Naive thymus-derived CD4-positive, alpha-beta T cell (primary cell): ENCODE results near the gene SIGLEC15. TPM values are rescaled to one million over a fixed set of nuclear protein-coding genes. Genes with fewer than 3 reads are reported as not detected.

Source experiments
- ATAC-seq: fragments of 150-1000 bp; cut with Tn5 transposase; 2 replicates; pipeline ENCODE4 v1.10.0; 2021; ENCODE audit warnings: mild to moderate bottlenecking, moderate library complexity
- CTCF ChIA-PET: fragments of 350-600 bp; sonication (Branson Sonifier 250); formaldehyde crosslinking; loops from one replicate; lab custom pipeline; 2021; ENCODE audit warnings: antibody characterized with exemption; lab: Charles Lee
- POLR2A ChIA-PET: fragments of 350-600 bp; sonication (Branson Sonifier 250); formaldehyde crosslinking; loops from one replicate; lab custom pipeline; 2021; ENCODE audit warnings: antibody characterized with exemption, inconsistent platforms; lab: Charles Lee
- DNase-seq, 9 donors: peaks; one replicate each; pipeline versions ENCODE4 v3.0.0 to v3.0.0-alpha.2; 2020 to 2022; ENCODE audit warnings: mixed read lengths in 1 of 9
- H3K27ac ChIP-seq: one replicate; pipeline ENCODE4 v1.7.0; 2013; ENCODE audit warnings: mild to moderate bottlenecking, low read depth, low read length, moderate library complexity
- H3K27me3 ChIP-seq, 2 donors: one replicate each; pipeline ENCODE4 v1.7.0; 2013; ENCODE audit warnings: low read length in 2 of 2, mild to moderate bottlenecking in 2 of 2, moderate library complexity in 2 of 2; ENCODE audit not compliant: control insufficient read depth in 2 of 2, insufficient read depth in 2 of 2
- H3K36me3 ChIP-seq, 3 experiments: 1 replicate in 2 of 3; 2 replicates in 1 of 3; pipeline ENCODE4 v1.7.0; 2013; ENCODE audit warnings: low read length in 3 of 3, mild to moderate bottlenecking in 3 of 3, moderate library complexity in 1 of 3; ENCODE audit not compliant: insufficient read depth in 3 of 3, control insufficient read depth in 2 of 3
- H3K4me1 ChIP-seq, 2 donors: one replicate each; pipeline ENCODE4 v1.7.0; 2013; ENCODE audit warnings: low read length in 2 of 2, mild to moderate bottlenecking in 2 of 2, moderate library complexity in 1 of 2; ENCODE audit not compliant: control insufficient read depth in 2 of 2, insufficient read depth in 2 of 2
- H3K4me3 ChIP-seq: 2 replicates; pipeline ENCODE4 v1.7.0; 2013; ENCODE audit warnings: mild to moderate bottlenecking, low read length
- H3K9me3 ChIP-seq, 3 experiments: 1 replicate in 2 of 3; 2 replicates in 1 of 3; pipeline ENCODE4 v1.7.0; 2013; ENCODE audit warnings: low read length in 3 of 3; ENCODE audit not compliant: control insufficient read depth in 2 of 3
- H3K27ac Mint-ChIP-seq, 9 donors: one replicate each; pipeline ENCODE4 v1.8.0; 2020 to 2022; ENCODE audit warnings: mixed read lengths in 9 of 9, mild to moderate bottlenecking in 8 of 9, moderate library complexity in 5 of 9, inconsistent platforms in 2 of 9
- H3K27me3 Mint-ChIP-seq, 5 donors: one replicate each; pipeline ENCODE4 v1.8.0; 2021 to 2022; ENCODE audit warnings: mixed read lengths in 5 of 5, mild to moderate bottlenecking in 1 of 5
- H3K36me3 Mint-ChIP-seq, 5 donors: one replicate each; pipeline ENCODE4 v1.8.0; 2020 to 2022; ENCODE audit warnings: mixed read lengths in 5 of 5, mild to moderate bottlenecking in 3 of 5, inconsistent platforms in 1 of 5
- H3K4me1 Mint-ChIP-seq, 7 donors: one replicate each; pipeline ENCODE4 v1.8.0; 2020 to 2022; ENCODE audit warnings: mixed read lengths in 7 of 7, mild to moderate bottlenecking in 3 of 7, inconsistent platforms in 1 of 7
- H3K4me3 Mint-ChIP-seq, 10 donors: one replicate each; pipeline ENCODE4 v1.8.0; 2020 to 2022; ENCODE audit warnings: mild to moderate bottlenecking in 10 of 10, mixed read lengths in 10 of 10, moderate library complexity in 6 of 10, inconsistent platforms in 2 of 10
- H3K9me3 Mint-ChIP-seq, 11 donors: one replicate each; pipeline ENCODE4 v1.8.0; 2020 to 2022; ENCODE audit warnings: mixed read lengths in 11 of 11, mild to moderate bottlenecking in 4 of 11, inconsistent platforms in 1 of 11, moderate library complexity in 1 of 11
- intact Hi-C, 2 donors: fragments of 100-400 bp; cut with micrococcal nuclease; formaldehyde crosslinking; loops; one replicate each; pipeline ENCODE4 v1.15.1; 2023
- polyA plus RNA-seq, 2 donors: library from polyadenylated mRNA; unstranded; fragments of 300-500 nt; fragmentation: Illumina TruSeq; gene quantifications; one replicate each; pipeline ENCODE4 v1.2.3, GENCODE V29; 2021
- total RNA-seq, 6 experiments: library from RNA in 5 of 6; stranded (reverse) in 5 of 6; gene quantifications; 1 replicate in 5 of 6; 2 replicates in 1 of 6; pipeline ENCODE4 v1.2.3 and lab custom pipeline; 2021 to 2026

The SIGLEC15 gene
- total and polyA plus RNA-seq, 7 experiments from 2014 or later: 0.13 to 1.3 TPM; not detected in 5

DNA sequence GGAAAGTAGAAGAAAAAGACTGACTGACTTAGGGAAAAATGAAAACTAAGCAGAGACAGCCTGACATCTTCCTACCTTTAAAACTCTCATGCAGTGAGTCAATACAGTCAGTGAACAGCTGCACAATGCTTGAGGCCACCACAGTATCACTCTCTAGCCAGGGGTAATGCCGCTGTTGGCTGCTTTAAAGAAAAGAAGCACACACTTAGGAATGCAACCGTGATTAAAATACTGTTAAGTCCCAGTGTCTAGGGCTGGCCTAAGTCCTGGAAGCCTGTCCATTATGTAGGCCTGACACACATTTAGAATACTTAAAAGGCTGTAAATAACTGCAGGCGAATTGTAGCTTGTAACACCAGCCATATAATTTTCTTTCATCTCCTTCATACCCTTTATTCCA lies 50.7 kb downstream of the SIGLEC15 start:
- Mint-ChIP-seq H3K4me1 (peaks cover 23 to 37% (median 31%) of the 10 kb centered on the region in 7 donors), H3K27me3 (no peaks in the 10 kb centered on the region), H3K27ac (peak overlapping the region in 1 of 9 donors; percentile 31), H3K4me3 (no peak overlapping the region), H3K9me3 (peaks cover 0 to 20% (median 1%) of the 10 kb centered on the region in 11 donors), H3K36me3 (peaks cover 18 to 59% (median 44%) of the 10 kb centered on the region in 5 donors)
- Histone ChIP-seq H3K4me1 (peaks cover 12 to 14% of the 10 kb centered on the region in 2 donors), H3K27ac (no peak overlapping the region), H3K9me3 (no peaks in the 10 kb centered on the region), H3K36me3 (peaks cover 0 to 55% (median 17%) of the 10 kb centered on the region in 3 experiments), H3K27me3 (no peaks in the 10 kb centered on the region), H3K4me3 (no peak overlapping the region)
- DNase-seq (no peak), ATAC-seq (no peak)
- intact Hi-C loops: no loop called here
- ChIA-PET POLR2A (no interaction called here), CTCF (interaction anchor here (0.7 to 13.4 kb wide), 3 partner anchors 11 to 211 kb away, joined by 6 to 157 read pairs (median 8); no protein-coding TSS in a partner anchor)

DNA sequence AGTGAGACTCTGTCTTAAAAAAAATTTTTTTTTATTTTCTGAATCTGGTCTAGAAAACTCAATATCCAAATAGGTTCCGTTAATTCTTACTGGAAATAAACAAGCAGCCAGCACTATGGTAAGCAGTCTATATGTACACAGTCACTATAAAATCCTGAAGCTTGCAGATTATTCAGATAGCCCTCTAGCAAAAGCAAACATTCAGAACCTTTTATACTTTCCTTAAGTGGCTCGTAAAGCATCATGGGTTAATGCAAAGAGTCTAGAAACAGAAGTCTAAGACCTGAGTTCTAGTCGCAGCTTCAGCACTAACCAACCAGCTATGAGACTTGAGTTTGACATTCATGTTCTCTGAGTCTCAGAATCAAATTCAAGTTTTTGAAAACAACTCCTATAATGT lies 51.9 kb downstream of the SIGLEC15 start:
- DNase-seq: no peak
- intact Hi-C loops: no loop called here
- Mint-ChIP-seq H3K27me3 (no peaks in the 10 kb centered on the region), H3K4me3 (no peak overlapping the region), H3K9me3 (peaks cover 0 to 17% (median 1%) of the 10 kb centered on the region in 11 donors), H3K36me3 (peaks cover 18 to 59% (median 43%) of the 10 kb centered on the region in 5 donors), H3K4me1 (peaks cover 20 to 33% (median 31%) of the 10 kb centered on the region in 7 donors), H3K27ac (no peak overlapping the region)
- ATAC-seq: no peak
- Histone ChIP-seq H3K9me3 (no peaks in the 10 kb centered on the region), H3K36me3 (peaks cover 0 to 51% (median 12%) of the 10 kb centered on the region in 3 experiments), H3K27me3 (no peaks in the 10 kb centered on the region), H3K27ac (no peak overlapping the region), H3K4me3 (no peak overlapping the region), H3K4me1 (peaks cover 12 to 14% of the 10 kb centered on the region in 2 donors)
- ChIA-PET POLR2A (interaction anchor here (0.8 kb wide), 1 partner anchor 188 kb away, joined by 3 read pairs; no protein-coding TSS in a partner anchor), CTCF (interaction anchor here (0.7 to 13.4 kb wide), 6 partner anchors 38 to 256 kb away, joined by 3 to 157 read pairs (median 4); no protein-coding TSS in a partner anchor)

DNA sequence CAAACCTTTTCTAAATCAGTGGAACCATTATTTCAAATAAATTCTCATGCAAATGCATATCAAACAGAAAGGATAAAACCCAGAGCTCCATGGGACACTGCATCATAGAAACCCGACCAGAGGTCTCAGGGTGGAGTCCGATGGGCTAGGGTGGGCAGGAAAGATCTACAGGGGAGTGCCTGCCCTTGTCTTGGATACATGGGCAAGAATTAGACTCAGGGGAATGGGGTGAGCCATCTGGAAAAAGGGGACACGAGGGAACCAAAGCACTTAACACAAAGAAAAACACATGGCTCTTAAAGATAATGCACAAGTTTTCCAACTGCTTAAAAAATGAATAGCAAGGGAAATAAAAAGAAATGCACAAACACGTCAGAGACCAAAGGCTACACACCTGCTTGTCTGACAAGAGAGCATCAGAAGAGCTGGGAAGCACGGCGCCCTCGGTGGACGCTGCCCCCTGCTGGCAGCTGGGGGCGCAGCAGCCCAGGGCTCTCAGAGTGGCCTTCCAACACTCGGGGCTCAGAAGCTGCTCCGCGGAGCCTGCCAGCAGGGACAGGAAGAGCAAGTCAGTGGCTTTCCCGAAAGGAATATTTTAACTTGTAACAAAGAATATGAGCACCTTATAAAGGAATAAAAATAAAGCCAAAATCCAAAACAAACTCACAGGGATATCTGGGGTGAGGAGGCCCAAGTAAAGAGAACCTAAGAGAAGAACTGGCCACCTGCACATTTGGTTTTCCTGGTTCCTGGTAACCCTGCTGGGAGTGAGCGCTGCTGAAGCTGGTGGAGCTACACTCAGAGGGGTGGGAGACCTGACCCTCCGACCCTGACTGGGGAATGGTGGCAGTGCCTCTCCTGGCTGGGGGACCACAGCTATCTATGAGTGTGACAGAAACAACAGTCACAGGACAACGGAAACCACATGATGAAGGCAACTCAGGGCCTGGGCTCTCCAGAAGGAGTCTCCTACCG lies 54.5 kb downstream of the SIGLEC15 start:
- H3K36me3 ChIP-seq: peaks cover 0 to 53% (median 12%) of the 10 kb centered on the region in 3 experiments
- peaks cover 0 to 3% of the 10 kb centered on the region in 2 donors for H3K4me1 ChIP-seq
- H3K4me3 ChIP-seq: no peak overlapping the region
- ChIA-PET CTCF (interaction anchor here (0.6 to 13.4 kb wide), 20 partner anchors 11 to 259 kb away, joined by 3 to 157 read pairs (median 4); no protein-coding TSS in a partner anchor), POLR2A (interaction anchor here (0.7 to 0.8 kb wide), 2 partner anchors 10 to 214 kb away, joined by 3 to 5 read pairs; no protein-coding TSS in a partner anchor)
- ATAC-seq (peak; percentile 98), DNase-seq (peak; percentile 48 to 80 (median 69))
- Mint-ChIP-seq H3K4me3 (peak overlapping the region in 1 of 10 donors; percentile 8), H3K9me3 (peaks cover 0 to 6% (median 0%) of the 10 kb centered on the region in 11 donors), H3K4me1 (peaks cover 9 to 16% (median 16%) of the 10 kb centered on the region in 7 donors), H3K36me3 (peaks cover 10 to 56% (median 31%) of the 10 kb centered on the region in 5 donors), H3K27ac (peak overlapping the region in 7 of 9 donors; percentile 17 to 67 (median 41)), H3K27me3 (no peaks in the 10 kb centered on the region)
- H3K27me3 ChIP-seq: no peaks in the 10 kb centered on the region
- intact Hi-C loops: loop anchor here (1.0 to 5.0 kb wide), 10 partner anchors 30 to 259 kb away; partner anchors contain the start of gene PSTPIP2 (in 1 of the 2)
- H3K9me3 ChIP-seq: no peaks in the 10 kb centered on the region
- no peak overlapping the region for H3K27ac ChIP-seq

DNA sequence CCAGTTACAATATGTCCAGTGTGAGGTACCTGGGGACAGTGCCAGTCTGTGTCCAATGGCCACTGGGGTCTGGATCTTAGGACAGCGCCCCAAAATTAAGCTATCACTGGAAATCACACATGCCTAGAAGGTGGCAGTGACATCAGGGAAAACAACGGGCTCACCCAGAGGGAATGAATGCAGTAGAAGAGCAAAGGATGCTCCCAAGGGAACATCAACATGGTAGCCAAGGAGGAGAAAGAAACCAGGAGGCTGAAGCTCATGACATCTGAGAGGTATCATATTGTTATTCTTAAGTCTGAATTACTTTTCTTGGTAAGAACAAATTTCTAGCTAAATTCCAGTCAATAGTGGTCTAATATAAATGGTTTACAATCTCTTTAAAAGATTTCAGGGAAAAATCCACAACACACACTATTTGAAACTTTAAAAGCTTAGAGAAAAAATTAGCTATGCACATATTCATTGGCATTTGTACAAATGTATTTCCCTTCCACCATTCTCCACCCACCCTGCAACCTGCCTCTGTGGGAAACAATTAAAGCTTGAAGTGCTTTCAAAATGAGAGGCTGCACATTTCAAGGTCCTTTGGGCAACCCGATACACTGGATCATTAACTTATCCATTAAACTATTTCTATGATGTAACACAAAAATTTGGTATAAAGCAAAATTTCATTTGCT lies 55.5 kb downstream of the SIGLEC15 start:
- H3K4me1 ChIP-seq: no peaks in the 10 kb centered on the region
- no peak for DNase-seq
- H3K27me3 Mint-ChIP-seq: no peaks in the 10 kb centered on the region
- H3K27ac Mint-ChIP-seq: no peak overlapping the region
- no peaks in the 10 kb centered on the region for H3K9me3 ChIP-seq
- peaks cover 0 to 55% (median 12%) of the 10 kb centered on the region in 3 experiments for H3K36me3 ChIP-seq
- peaks cover 7 to 10% (median 9%) of the 10 kb centered on the region in 7 donors for H3K4me1 Mint-ChIP-seq
- intact Hi-C loops: loop anchor here (1.0 to 5.0 kb wide), 10 partner anchors 29 to 260 kb away; partner anchors contain the start of gene PSTPIP2 (in 1 of the 2)
- CTCF ChIA-PET: interaction anchor here (0.7 to 13.4 kb wide), 17 partner anchors 12 to 216 kb away, joined by 3 to 157 read pairs (median 5); no protein-coding TSS in a partner anchor
- no peaks in the 10 kb centered on the region for H3K9me3 Mint-ChIP-seq
- H3K4me3 ChIP-seq: no peak overlapping the region
- H3K4me3 Mint-ChIP-seq: no peak overlapping the region
- no peaks in the 10 kb centered on the region for H3K27me3 ChIP-seq
- ATAC-seq: no peak
- peaks cover 4 to 48% (median 24%) of the 10 kb centered on the region in 5 donors for H3K36me3 Mint-ChIP-seq
- H3K27ac ChIP-seq: no peak overlapping the region
- POLR2A ChIA-PET: interaction anchor here (0.9 kb wide), 1 partner anchor 222 kb away, joined by 3 read pairs; no protein-coding TSS in a partner anchor

DNA sequence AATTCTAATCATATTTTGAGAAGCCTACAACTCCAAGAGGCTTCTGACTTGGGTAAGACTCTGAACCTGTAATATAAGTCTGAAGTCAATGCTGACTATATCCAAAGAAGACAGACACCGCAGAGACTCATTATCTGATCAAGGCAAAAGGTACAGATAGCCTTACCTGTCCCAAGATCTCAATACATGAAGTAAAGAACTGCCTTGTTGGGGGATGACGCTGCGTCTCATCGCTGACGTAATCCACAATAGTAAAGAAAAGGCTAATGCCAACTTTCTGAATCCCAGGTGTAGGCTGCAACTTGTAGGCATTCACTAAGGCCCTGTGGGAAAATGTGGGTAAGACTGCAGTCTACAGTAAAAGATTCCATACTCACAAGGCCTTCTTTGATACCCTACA lies 62.1 kb downstream of the SIGLEC15 start:
- Histone ChIP-seq H3K4me3 (no peak overlapping the region), H3K27ac (no peak overlapping the region), H3K36me3 (peaks cover 5 to 43% (median 10%) of the 10 kb centered on the region in 3 experiments), H3K4me1 (no peaks in the 10 kb centered on the region), H3K9me3 (no peaks in the 10 kb centered on the region), H3K27me3 (no peaks in the 10 kb centered on the region)
- no peak overlapping the region for H3K27ac Mint-ChIP-seq
- H3K4me1 Mint-ChIP-seq: peaks cover 0 to 8% (median 0%) of the 10 kb centered on the region in 7 donors
- no peak overlapping the region for H3K4me3 Mint-ChIP-seq
- peaks cover 3 to 37% (median 13%) of the 10 kb centered on the region in 5 donors for H3K36me3 Mint-ChIP-seq
- ChIA-PET POLR2A (no interaction called here), CTCF (interaction anchor here (1.0 kb wide), 1 partner anchor 184 kb away, joined by 3 read pairs; no protein-coding TSS in a partner anchor)
- H3K9me3 Mint-ChIP-seq: no peaks in the 10 kb centered on the region
- ATAC-seq: no peak
- no peak for DNase-seq
- intact Hi-C loops: no loop called here
- no peaks in the 10 kb centered on the region for H3K27me3 Mint-ChIP-seq
